Activated CD4-positive, alpha-beta T cell treated with anti-CD3 and anti-CD28 coated beads, Interleukin-2, Interleukin-6, amounts not matched to agents 100 ng/mL and 50 ng/mL, durations not matched to agents 16 hours and 8 hours (primary cell): ENCODE measurements around the gene CCL13.

ENCODE experiments used
- DNase-seq: peaks from one replicate; pipeline ENCODE4 v3.0.0-alpha.2; 2020

Gene CCL13

GRCh38 chr17:34386697-34387550 lies 30.6 kb downstream of the CCL13 start:
- peak; percentile 42 for DNase-seq

GRCh38 chr17:34387566-34387965 lies 31.3 kb downstream of the CCL13 start:
- no peak for DNase-seq

GRCh38 chr17:34389126-34389750 lies 33.0 kb downstream of the CCL13 start:
- peak; percentile 63 for DNase-seq

- DNase-seq: no peak
Measured at GRCh38 chr17:34390649-34391048, 34.4 kb downstream of the CCL13 start.

GRCh38 chr17:34391241-34391640 lies 35.0 kb downstream of the CCL13 start:
- DNase-seq: no peak

- DNase-seq: no peak
Measured at GRCh38 chr17:34393401-34393800, 37.1 kb downstream of the CCL13 start.

GRCh38 chr17:34397265-34397664 lies 41.0 kb downstream of the CCL13 start:
- no peak for DNase-seq

GRCh38 chr17:34398990-34399389 lies 42.7 kb downstream of the CCL13 start:
- peak; percentile 39 for DNase-seq

GRCh38 chr17:34399725-34400124 lies 43.4 kb downstream of the CCL13 start:
- DNase-seq: no peak

GRCh38 chr17:34400301-34400931 lies 44.1 kb downstream of the CCL13 start:
- DNase-seq: no peak

GRCh38 chr17:34401165-34401564 lies 44.9 kb downstream of the CCL13 start:
- no peak for DNase-seq

- DNase-seq: no peak
Measured at GRCh38 chr17:34403006-34403405, 46.7 kb downstream of the CCL13 start.

- no peak for DNase-seq
Measured at GRCh38 chr17:34406226-34406625, 49.9 kb downstream of the CCL13 start.
